GM19452 (cell line): Measurements from ENCODE around the gene DENND1A.

ENCODE experiments used
- ATAC-seq: cut with Tn5 transposase; IDR thresholded peaks from one replicate; pipeline ENCODE4 v1.9.1; 2021; ENCODE audit not compliant: unreplicated experiment

DENND1A gene

GRCh38 chr9:123868002-123868401 is 61.9 kb downstream of the DENND1A start:
- no peak for ATAC-seq

- no peak for ATAC-seq
Observed at GRCh38 chr9:123867034-123867433, 62.9 kb downstream of the DENND1A start.

GRCh38 chr9:123866497-123866896 is 63.4 kb downstream of the DENND1A start:
- ATAC-seq: no peak

- ATAC-seq: no peak
Observed at GRCh38 chr9:123865226-123866000, 64.5 kb downstream of the DENND1A start.

GRCh38 chr9:123864251-123864650 is 65.7 kb downstream of the DENND1A start:
- ATAC-seq: no peak

GRCh38 chr9:123863164-123863855 is 66.6 kb downstream of the DENND1A start:
- ATAC-seq: no peak

- ATAC-seq: no peak
Observed at GRCh38 chr9:123861756-123862120, 68.2 kb downstream of the DENND1A start.

- no peak for ATAC-seq
Observed at GRCh38 chr9:123861086-123861755, 68.7 kb downstream of the DENND1A start.

GRCh38 chr9:123860603-123861002 is 69.3 kb downstream of the DENND1A start:
- no peak for ATAC-seq

- no peak for ATAC-seq
Observed at GRCh38 chr9:123852403-123852802, 77.5 kb downstream of the DENND1A start.

GRCh38 chr9:123851851-123852250 is 78.1 kb downstream of the DENND1A start:
- no peak for ATAC-seq

GRCh38 chr9:123848447-123849085 is 81.4 kb downstream of the DENND1A start:
- ATAC-seq: no peak

GRCh38 chr9:123846966-123847365 is 83.0 kb downstream of the DENND1A start:
- no peak for ATAC-seq

- ATAC-seq: no peak
Observed at GRCh38 chr9:123843703-123844102, 86.2 kb downstream of the DENND1A start.

GRCh38 chr9:123835821-123836220 is 94.1 kb downstream of the DENND1A start:
- ATAC-seq: no peak

GRCh38 chr9:123834889-123835562 is 94.9 kb downstream of the DENND1A start:
- ATAC-seq: peak; percentile 75

- no peak for ATAC-seq
Observed at GRCh38 chr9:123834218-123834888, 95.6 kb downstream of the DENND1A start.

- ATAC-seq: no peak
Observed at GRCh38 chr9:123832858-123833650, 96.9 kb downstream of the DENND1A start.

- no peak for ATAC-seq
Observed at GRCh38 chr9:123832176-123832575, 97.8 kb downstream of the DENND1A start.

GRCh38 chr9:123828449-123828848 is 101.5 kb downstream of the DENND1A start:
- no peak for ATAC-seq
